ENCODE results near the gene C10orf90. TPM values are rescaled to one million over a fixed set of nuclear protein-coding genes. Genes with fewer than 3 reads are reported as not detected.

The C10orf90 gene
- total RNA-seq, 1 donor from 2014 or later = not detected

- Mint-ChIP-seq H3K36me3 (no peaks in the 10 kb centered on the region), H3K27me3 (ENCODE audit: insufficient read depth, low read depth) (peaks cover 13% of the 10 kb centered on the region), H3K4me3 (no peak overlapping the region), H3K9me3 (no peaks in the 10 kb centered on the region), H3K27ac (peak overlapping the region; percentile 9), H3K4me1 (peaks cover 8% of the 10 kb centered on the region)
- peak; percentile 16 for DNase-seq (ENCODE audit: low spot score)
- no peak overlapping the region for H2AFZ ChIP-seq (replicated peaks)
- H3K4me3 ChIP-seq = no peak overlapping the region
- no peaks in the 10 kb centered on the region for H3K27me3 ChIP-seq
- no peak overlapping the region for H3K4me2 ChIP-seq
- H3K27ac ChIP-seq = no peak overlapping the region
- H3K36me3 ChIP-seq = no peaks in the 10 kb centered on the region
- H3K9me3 ChIP-seq (ENCODE audit: low read depth) = no peaks in the 10 kb centered on the region
- H3K79me2 ChIP-seq (ENCODE audit: low read depth) = no peaks in the 10 kb centered on the region
- H3K9ac ChIP-seq = no peak overlapping the region
- no peaks in the 10 kb centered on the region for H3F3A ChIP-seq (ENCODE audit: low read depth)
- TF ChIP-seq EZH2 (IDR thresholded peaks at IDR 0.05) = no peak
- TF ChIP-seq, protein P1, sequence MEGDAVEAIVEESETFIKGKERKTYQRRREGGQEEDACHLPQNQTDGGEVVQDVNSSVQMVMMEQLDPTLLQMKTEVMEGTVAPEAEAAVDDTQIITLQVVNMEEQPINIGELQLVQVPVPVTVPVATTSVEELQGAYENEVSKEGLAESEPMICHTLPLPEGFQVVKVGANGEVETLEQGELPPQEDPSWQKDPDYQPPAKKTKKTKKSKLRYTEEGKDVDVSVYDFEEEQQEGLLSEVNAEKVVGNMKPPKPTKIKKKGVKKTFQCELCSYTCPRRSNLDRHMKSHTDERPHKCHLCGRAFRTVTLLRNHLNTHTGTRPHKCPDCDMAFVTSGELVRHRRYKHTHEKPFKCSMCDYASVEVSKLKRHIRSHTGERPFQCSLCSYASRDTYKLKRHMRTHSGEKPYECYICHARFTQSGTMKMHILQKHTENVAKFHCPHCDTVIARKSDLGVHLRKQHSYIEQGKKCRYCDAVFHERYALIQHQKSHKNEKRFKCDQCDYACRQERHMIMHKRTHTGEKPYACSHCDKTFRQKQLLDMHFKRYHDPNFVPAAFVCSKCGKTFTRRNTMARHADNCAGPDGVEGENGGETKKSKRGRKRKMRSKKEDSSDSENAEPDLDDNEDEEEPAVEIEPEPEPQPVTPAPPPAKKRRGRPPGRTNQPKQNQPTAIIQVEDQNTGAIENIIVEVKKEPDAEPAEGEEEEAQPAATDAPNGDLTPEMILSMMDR (IDR thresholded peaks at IDR 0.05) = no peak
- TF ChIP-seq EZH2phosphoT487 (IDR thresholded peaks at IDR 0.05) = no peak
- H3K4me1 ChIP-seq = no peaks in the 10 kb centered on the region
- no peaks in the 10 kb centered on the region for H4K20me1 ChIP-seq (ENCODE audit: low read depth)
These were observed 211.3 kb downstream of the C10orf90 start for GRCh38 chr10:126459032-126459831.

DNA sequence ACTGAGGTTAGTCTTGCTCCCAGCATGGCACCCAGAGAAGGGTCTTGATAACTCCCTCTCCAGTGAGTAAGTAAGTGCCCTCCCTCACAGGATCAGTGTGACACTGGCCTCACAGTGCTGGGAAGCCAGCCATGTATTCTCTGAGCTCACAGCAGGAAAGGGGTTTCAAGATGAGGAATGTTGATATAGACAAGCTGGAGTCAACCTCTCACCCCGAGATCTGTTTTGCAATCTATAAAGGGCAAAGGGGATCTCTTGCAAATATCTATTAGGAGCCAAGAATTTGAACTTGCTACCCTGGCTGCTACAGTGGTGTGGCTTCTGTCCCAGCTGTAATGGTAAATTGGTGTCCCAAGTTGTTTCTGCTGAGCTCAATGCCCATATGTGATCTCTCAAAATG lies 212.0 kb downstream of the C10orf90 start:
- Histone ChIP-seq H4K20me1 (ENCODE audit: low read depth) (no peaks in the 10 kb centered on the region), H3K4me3 (no peak overlapping the region), H3F3A (ENCODE audit: low read depth) (no peaks in the 10 kb centered on the region), H3K36me3 (no peaks in the 10 kb centered on the region), H3K79me2 (ENCODE audit: low read depth) (no peaks in the 10 kb centered on the region), H3K9ac (no peak overlapping the region), H3K27ac (no peak overlapping the region), H3K4me2 (no peak overlapping the region), H2AFZ (replicated peaks) (no peak overlapping the region), H3K27me3 (no peaks in the 10 kb centered on the region), H3K9me3 (ENCODE audit: low read depth) (no peaks in the 10 kb centered on the region), H3K4me1 (no peaks in the 10 kb centered on the region)
- no peak for DNase-seq (ENCODE audit: low spot score)
- Mint-ChIP-seq H3K36me3 (no peaks in the 10 kb centered on the region), H3K9me3 (no peaks in the 10 kb centered on the region), H3K4me3 (no peak overlapping the region), H3K27ac (no peak overlapping the region), H3K27me3 (ENCODE audit: insufficient read depth, low read depth) (peaks cover 13% of the 10 kb centered on the region), H3K4me1 (peaks cover 8% of the 10 kb centered on the region)
- TF ChIP-seq, protein P1 (IDR thresholded peaks at IDR 0.05) = no peak
- TF ChIP-seq EZH2 (IDR thresholded peaks at IDR 0.05) = no peak
- TF ChIP-seq EZH2phosphoT487 (IDR thresholded peaks at IDR 0.05) = no peak

DNA sequence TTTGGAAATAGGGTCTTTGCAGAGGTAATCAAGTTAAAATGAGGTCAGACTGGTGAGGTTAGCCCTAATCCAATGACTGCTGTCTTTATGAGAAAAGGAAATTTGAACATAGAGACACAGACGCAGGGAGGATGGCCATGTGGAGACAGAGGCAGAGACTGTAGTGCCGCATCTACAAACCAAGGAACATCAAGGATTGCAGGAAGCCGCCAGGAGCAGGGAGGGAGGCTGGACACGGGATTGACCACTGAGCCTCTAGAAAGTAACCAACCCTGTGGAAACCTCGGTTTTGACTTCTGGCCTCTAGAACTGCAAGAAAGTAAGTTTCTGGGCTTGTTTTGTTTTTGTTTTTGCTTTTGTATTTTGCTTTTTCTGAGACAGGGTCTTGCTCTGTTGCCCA lies 213.9 kb downstream of the C10orf90 start:
- Mint-ChIP-seq H3K9me3 (no peaks in the 10 kb centered on the region), H3K27ac (no peak overlapping the region), H3K36me3 (no peaks in the 10 kb centered on the region), H3K27me3 (ENCODE audit: insufficient read depth, low read depth) (peaks cover 12% of the 10 kb centered on the region), H3K4me3 (no peak overlapping the region), H3K4me1 (peaks cover 3% of the 10 kb centered on the region)
- H3K9ac ChIP-seq = no peak overlapping the region
- TF ChIP-seq, protein P1 (IDR thresholded peaks at IDR 0.05) = no peak
- no peak overlapping the region for H2AFZ ChIP-seq (replicated peaks)
- H4K20me1 ChIP-seq (ENCODE audit: low read depth) = no peaks in the 10 kb centered on the region
- no peaks in the 10 kb centered on the region for H3K27me3 ChIP-seq
- H3K36me3 ChIP-seq = no peaks in the 10 kb centered on the region
- H3K4me3 ChIP-seq = no peak overlapping the region
- H3K4me2 ChIP-seq = no peak overlapping the region
- H3K79me2 ChIP-seq (ENCODE audit: low read depth) = no peaks in the 10 kb centered on the region
- H3K27ac ChIP-seq = no peak overlapping the region
- H3K9me3 ChIP-seq (ENCODE audit: low read depth) = no peaks in the 10 kb centered on the region
- H3K4me1 ChIP-seq = no peaks in the 10 kb centered on the region
- no peak for DNase-seq (ENCODE audit: low spot score)
- no peaks in the 10 kb centered on the region for H3F3A ChIP-seq (ENCODE audit: low read depth)

Data from neural progenitor cell (in vitro differentiated cells).